GM18909 (cell line): ENCODE results near the gene RAI1.
"Not testable (repeated sequence)": the region's sequence is repeated elsewhere in the genome, so short reads cannot be mapped to it uniquely, and the experiment has no call there.

Experiments
- ATAC-seq: cut with Tn5 transposase; IDR thresholded peaks from one replicate; pipeline ENCODE4 v1.9.1; 2021; ENCODE audit warnings: mild to moderate bottlenecking; ENCODE audit not compliant: unreplicated experiment, poor library complexity

Gene RAI1

GRCh38 chr17:17664064-17664452 lies 17.2 kb upstream of the RAI1 start:
- no peak for ATAC-seq

GRCh38 chr17:17665255-17665654 lies 16.0 kb upstream of the RAI1 start:
- ATAC-seq = no peak

GRCh38 chr17:17666111-17666714 lies 15.0 kb upstream of the RAI1 start:
- no peak for ATAC-seq

GRCh38 chr17:17667231-17667630 lies 14.0 kb upstream of the RAI1 start:
- ATAC-seq = no peak

- no peak for ATAC-seq
These were observed 13.3 kb upstream of the RAI1 start for GRCh38 chr17:17667947-17668346.

- no peak for ATAC-seq
These were observed 12.9 kb upstream of the RAI1 start for GRCh38 chr17:17668358-17668757.

GRCh38 chr17:17668775-17669579 lies 12.3 kb upstream of the RAI1 start:
- no peak for ATAC-seq

GRCh38 chr17:17669580-17670235 lies 11.6 kb upstream of the RAI1 start:
- no peak for ATAC-seq

GRCh38 chr17:17670701-17671305 lies 10.5 kb upstream of the RAI1 start:
- no peak for ATAC-seq

GRCh38 chr17:17671369-17672129 lies 9.7 kb upstream of the RAI1 start:
- ATAC-seq = no peak

GRCh38 chr17:17672453-17673368 lies 8.5 kb upstream of the RAI1 start:
- no peak for ATAC-seq

- ATAC-seq = no peak
These were observed 5.8 kb upstream of the RAI1 start for GRCh38 chr17:17675416-17675815.

GRCh38 chr17:17675925-17676534 lies 5.2 kb upstream of the RAI1 start:
- no peak for ATAC-seq

GRCh38 chr17:17676752-17677151 lies 4.5 kb upstream of the RAI1 start:
- no peak for ATAC-seq

GRCh38 chr17:17677299-17678040 lies 3.8 kb upstream of the RAI1 start:
- ATAC-seq = no peak

GRCh38 chr17:17678063-17678699 lies 3.1 kb upstream of the RAI1 start:
- ATAC-seq = not testable (repeated sequence)

GRCh38 chr17:17679243-17679642 lies 2.0 kb upstream of the RAI1 start:
- ATAC-seq = no peak

- ATAC-seq = no peak
These were observed 1.5 kb upstream of the RAI1 start for GRCh38 chr17:17679748-17680147.
